GM18511 (cell line): Measurements from ENCODE around the gene MSMO1.
A peak's percentile ranks its signal among the peaks of the same experiment; 100 is the strongest.
"Not testable (repeated sequence)": the region's sequence is repeated elsewhere in the genome, so short reads cannot be mapped to it uniquely, and the experiment has no call there.

Experiments used
- ATAC-seq: cut with Tn5 transposase; IDR thresholded peaks from one replicate; pipeline ENCODE4 v1.9.1; 2021; ENCODE audit warnings: mild to moderate bottlenecking, moderate library complexity; ENCODE audit not compliant: unreplicated experiment

The MSMO1 gene

DNA sequence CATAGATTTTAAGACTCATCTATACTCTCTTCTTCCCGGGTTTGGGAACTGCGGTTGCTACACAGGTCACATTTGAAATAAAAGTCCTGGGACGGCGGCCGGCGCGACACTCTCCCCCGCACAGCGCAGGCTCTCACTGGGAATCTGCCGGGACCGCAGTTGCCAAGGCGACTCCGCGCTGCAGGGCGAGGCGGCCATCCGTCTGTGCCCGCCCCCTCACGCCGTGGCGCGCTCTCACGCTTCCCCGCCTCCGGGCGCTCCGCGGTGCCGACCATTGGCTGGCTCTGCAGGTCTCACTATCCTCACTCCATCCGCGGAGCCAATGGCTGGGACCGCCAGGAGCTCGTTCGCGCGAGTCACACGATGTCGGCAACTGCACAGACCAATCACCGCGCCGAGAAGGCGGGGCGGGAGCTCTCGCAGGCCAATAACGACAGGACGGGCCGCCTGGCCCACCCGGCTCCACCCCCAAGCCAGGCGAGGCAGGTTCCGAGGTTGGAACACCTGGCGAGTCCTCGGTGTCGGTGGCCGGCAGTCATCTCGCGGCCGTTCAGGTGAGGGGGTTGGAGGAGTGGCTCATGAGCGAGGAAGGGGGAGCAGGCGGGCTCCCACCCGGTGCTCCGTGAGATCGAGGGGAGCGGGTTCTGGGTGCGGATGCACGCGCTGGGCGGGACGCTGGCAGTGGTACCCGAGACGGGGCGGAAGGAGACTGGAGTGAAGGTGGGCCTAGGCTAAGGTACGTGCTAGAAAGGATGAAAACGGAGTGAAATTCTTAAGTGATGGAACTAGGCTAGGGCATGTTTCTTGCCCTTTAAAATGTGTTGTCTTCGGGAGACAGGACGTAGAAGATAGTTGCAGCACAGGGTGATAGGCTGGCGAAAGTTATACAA, at the start of gene MSMO1:
Gene MSMO1 (plus strand): TSS at position 459 of the 890 bp plus-strand sequence. CDS start 5,702 bp downstream, outside the sequence.
- ATAC-seq, result peak; percentile 95

- ATAC-seq, result not testable (repeated sequence)
Measured at GRCh38 chr4:165279531-165279930, 47.9 kb upstream of the MSMO1 start.

GRCh38 chr4:165284697-165285096, 42.8 kb upstream of the MSMO1 start:
- not testable (repeated sequence) for ATAC-seq

- peak; percentile 86 for ATAC-seq
Measured at GRCh38 chr4:165286619-165287340, 40.7 kb upstream of the MSMO1 start.

DNA sequence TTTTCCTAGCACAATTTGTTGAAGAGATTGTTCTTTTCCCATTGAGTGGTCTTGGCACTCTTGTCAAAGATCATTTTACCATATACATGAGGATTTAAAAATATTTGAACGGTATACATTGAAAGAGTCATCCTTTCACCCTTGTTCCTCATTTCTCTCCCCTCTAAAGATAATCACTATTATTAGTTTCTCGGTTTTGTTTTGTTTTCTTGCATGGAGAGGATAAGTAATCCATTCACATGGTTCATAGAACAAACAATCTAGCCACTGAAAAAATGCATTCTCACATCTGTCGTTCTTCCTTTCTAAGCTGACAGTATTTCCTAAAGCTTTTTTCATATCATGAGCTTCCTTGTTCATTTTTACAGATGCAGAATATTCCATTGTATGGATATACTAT, 39.2 kb upstream of the MSMO1 start:
- ATAC-seq, result peak; percentile 37

DNA sequence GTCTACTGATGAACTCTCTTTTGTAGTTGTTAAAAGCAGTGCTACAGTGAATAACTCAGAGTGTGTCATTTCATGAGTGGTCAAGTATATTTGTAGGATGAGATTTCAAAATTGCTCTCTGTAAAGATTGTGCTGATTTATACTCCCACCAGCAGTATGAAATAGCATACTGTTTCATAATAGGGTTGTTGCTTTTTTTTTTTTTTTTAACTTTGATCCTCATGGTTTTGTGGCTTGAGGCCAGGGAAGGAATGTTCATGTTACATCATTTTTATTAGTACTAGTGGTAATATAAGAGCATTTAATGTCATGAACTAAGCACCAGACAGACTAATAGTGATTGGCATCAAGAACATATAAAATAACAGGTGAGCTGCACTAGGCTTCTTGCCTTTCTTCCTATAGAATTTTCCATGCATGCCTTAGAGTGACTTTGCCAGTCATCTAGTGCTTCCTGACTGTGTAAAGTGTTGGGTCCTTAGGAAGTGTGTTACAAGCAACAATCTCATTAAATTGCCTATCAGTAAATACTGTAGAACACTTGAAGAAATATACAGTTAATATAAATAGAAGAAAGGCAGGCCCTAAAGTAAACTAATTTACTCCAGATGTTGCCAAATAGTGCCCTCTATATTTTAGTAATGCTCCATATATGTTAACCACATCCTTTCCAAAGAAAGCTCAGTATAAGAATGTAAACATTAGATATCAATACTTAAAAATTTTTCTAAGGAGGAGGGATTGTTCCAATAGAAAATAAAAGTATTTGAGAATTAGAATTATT, 38.6 kb upstream of the MSMO1 start:
- peak; percentile 16 for ATAC-seq

GRCh38 chr4:165289423-165289785, 38.1 kb upstream of the MSMO1 start:
- no peak for ATAC-seq

DNA sequence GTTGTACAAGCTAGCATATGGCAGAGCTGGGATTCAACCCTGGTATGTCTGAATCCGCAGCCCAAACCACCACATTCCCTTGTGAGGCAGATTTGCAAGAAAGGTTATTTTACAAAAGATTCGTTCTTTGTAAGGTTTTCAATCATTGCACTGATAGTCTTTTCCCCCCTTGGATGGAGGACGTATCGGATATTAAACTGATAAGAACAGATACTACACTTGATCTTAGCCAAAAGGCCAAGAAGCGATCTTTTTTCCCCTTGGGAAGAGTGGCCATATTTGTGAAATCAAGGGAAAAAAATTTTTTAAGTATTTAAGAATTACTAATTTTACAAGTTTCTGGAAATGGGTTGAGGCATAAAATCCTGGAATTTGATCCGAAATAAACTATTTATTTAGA, 34.4 kb upstream of the MSMO1 start:
- ATAC-seq, result no peak

- no peak for ATAC-seq
Measured at GRCh38 chr4:165293927-165294649, 33.4 kb upstream of the MSMO1 start.

DNA sequence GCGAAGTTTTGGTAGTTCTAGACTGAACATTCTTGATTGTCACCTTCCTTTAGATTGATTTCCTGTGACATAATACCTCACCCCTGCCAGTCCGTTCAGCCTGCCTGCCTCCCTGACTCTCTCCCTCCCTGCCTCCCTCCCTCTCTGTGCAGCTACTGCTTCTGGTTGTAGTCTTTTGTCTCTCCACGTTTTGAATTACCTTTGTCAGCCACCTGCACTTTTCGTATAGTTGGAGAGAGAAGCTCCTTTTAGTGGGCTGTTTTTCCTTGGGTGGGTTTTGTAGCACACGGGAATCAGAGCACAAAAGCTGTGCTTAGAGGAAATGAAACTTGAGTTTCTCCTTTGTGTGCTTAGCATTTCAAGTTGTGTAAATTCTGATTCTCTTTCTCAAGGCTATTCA, 32.6 kb upstream of the MSMO1 start:
- peak; percentile 98 for ATAC-seq

- ATAC-seq, result no peak
Measured at GRCh38 chr4:165297626-165298025, 29.8 kb upstream of the MSMO1 start.

- no peak for ATAC-seq
Measured at GRCh38 chr4:165299399-165300060, 27.9 kb upstream of the MSMO1 start.

DNA sequence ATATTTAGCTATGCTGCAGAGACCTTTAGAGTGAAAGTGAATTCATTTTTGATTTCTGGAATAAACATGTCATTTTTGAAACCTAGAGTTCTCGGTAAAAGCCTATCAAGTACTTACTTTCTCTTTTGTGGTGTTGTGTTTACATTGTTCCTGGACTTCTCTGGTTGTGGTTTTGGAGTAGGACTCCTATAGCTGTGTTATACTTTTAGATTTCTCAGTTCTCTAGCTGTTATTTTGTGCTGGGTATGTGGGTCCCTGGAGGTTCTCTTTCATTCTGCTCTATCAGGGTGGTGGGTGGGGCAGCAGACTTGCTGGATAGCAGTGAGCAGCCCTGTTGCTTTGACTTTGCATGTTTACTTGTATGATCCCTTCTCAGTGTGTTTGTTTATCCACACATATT, 25.6 kb upstream of the MSMO1 start:
- peak; percentile 95 for ATAC-seq

DNA sequence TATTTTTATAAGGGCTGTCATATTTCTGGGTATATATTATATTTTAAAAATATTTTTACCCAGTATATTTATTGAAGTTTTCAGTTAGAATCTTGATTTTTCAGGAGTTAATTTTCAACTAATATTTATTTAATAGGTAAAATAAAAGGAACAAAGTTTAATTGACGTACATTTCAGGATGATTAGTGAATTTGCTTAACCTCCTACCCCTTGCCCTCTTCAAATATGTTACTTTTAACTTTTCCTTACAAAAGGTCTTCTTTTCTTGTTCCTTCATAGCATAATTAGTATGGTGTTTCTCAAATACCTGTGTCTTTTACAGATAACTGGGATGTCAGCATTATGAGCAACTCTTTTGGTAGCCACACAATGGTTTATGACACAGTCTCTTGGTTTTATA, 24.8 kb upstream of the MSMO1 start:
- ATAC-seq, result no peak

DNA sequence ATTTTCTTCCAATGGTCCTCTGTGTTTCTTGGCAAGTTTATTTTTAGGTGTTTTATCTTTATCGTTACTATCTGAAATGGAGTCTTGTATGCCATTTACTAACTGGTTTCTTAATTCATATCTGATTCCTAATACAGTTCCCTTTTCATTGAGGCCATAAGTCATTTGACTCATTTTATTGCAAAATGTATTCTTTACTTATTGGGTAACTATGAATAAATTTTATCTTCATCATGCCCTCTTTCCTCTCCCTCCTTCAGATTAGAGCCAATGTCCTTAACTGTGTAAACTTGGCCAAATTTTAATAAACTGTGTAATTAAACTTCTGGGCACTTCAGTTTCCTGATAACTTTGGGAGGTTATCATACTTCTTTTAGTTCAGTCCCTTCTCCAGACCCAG, 19.3 kb upstream of the MSMO1 start:
- ATAC-seq, result no peak

DNA sequence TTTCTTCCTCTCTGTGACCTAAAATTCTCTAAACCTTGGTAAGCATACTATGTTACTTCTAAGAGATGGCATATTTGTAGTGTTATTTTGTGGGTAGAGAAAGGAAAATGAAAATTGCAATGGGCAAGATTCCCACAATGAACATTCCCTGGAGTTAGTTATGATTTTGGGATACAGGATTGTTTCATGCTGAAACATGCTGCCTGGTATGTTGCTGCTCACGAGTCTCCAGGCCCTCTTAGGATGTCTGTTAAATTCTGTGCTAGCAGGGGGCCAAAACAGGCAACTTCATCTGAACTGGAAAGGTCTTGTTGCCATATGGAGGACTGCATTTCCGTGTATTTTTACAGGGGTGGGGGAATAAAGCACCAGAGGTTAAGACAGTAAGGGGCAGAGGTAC, 18.9 kb upstream of the MSMO1 start:
- ATAC-seq, result no peak

DNA sequence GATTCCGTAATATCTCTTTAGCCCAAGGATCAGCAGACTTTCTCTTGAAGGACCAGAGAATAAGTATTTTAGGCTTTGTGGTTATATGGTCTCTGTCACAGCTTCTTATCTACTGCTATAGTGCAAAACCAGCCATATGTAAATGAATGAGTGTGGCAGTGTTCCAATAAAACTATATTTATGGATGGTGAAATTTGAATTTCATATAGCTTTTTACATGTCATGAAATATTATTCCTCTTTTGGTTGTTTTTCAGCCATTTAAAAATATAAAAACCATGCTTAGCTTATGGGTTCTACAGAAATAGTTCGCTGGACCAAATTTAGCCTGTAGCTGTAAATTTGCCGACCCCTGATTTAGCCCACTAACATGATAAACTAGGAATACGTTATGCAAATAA, 18.0 kb upstream of the MSMO1 start:
- no peak for ATAC-seq

- ATAC-seq, result no peak
Measured at GRCh38 chr4:165312506-165312905, 15.0 kb upstream of the MSMO1 start.

DNA sequence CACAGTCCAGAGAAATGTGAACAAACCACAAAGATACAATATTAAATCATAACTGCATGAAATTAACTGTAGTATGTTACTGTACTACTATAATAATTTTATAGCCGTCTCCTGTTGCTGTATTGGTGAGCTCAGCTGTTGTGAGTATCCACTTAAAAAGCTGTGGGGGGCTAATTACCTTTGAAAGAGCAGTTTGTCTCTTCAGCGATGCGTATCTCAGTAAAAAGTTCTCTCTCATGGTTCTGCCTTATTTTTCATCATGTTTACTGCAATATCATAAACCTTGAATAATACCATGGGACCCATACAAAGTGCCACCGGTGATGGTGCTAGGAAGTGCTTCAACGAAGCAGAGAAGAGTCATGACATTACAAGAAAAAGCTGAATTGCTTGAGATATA, 8.4 kb upstream of the MSMO1 start:
- no peak for ATAC-seq

GRCh38 chr4:165319509-165319908, 8.0 kb upstream of the MSMO1 start:
- ATAC-seq, result no peak
